Kidney capillary endothelial cell (primary cell): ENCODE data around the gene FLT3.

Experiments
- DNase-seq: peaks from one replicate; pipeline ENCODE4 v3.0.0-alpha.2; 2018; ENCODE audit warnings: low spot score

Gene FLT3

DNA sequence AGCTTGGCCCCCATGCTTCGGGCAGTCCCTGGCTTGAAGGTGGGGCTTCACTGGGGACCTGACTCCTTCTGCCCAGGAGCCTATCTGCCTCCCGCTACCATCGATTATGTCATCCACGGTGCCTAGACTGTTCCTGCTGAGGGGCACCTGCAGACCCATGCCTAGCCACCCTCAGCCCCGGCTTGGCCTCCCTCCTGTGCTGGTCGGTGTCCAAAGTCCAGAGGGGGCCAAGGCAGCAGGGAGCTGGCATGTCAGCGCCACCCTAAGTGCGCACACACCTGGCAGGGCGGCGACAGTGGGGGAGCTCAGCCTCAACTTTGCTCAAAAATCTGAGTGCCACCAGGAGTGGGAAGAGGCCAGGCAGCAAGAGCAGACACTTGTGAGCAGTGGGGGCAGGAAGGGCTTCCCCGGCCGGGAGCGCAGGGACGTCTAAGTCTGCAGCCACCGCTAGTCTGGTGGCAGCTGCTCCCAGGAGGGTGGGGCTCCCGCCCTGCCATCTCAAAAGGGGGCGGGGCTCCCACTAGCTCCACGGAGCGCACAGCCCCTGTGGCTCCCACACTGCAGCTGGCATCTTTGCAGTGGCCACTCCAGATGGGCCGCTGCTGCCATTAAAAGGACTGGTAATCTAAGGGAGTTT is 98.4 kb downstream of the FLT3 start:
- DNase-seq: no peak

DNA sequence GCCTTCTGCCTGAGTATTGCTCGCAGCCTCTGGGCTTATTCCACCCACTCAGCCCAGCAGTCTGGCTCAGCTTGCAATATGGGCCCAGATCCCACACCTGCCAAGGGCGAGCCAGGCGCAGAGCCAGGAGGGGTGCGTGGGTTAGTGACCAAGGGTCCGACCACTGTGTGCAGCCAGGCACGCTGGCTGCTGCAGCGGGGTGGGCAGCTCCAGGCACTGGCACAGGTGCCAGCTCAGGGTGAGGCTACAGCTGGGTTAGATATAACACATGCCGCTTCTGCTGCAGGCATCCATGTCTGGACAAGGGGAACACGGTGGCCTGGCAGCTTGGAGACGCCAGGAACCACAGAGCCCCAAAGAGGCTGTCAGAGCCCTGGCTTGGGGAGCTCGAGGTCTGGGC is 99.3 kb downstream of the FLT3 start:
- no peak for DNase-seq

- no peak for DNase-seq
Measured at GRCh38 chr13:28000567-28000966, 99.8 kb downstream of the FLT3 start.

- DNase-seq: no peak
Measured at GRCh38 chr13:27997904-27998522, 102.4 kb downstream of the FLT3 start.

DNA sequence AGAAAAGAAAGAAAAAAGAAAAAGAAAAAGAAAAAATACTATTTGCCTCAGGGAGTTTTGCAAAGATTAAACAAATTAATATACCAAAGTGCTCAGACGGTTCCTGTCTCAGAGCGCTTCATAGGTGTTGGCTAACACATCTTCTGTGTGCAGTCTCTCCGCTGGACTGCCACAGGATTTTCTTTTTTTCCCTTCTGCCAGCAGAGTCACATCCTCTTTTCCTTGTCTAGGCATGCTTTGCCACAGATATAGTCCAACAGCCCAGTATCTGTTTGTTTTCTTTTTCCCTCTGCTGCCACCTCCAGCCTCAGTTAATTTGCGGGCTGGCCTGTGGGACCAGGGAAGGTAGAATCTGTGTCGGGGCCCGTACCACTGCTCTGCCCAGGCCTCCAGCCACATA is 108.5 kb downstream of the FLT3 start:
- DNase-seq: no peak

GRCh38 chr13:27988520-27988919 is 111.9 kb downstream of the FLT3 start, which contains the start of gene URAD:
TSS of gene URAD (minus strand) at chr13:27988693. CDS start at chr13:27988637, 56 bp downstream.
- no peak for DNase-seq

- DNase-seq: no peak
Measured at GRCh38 chr13:27985600-27985999, 114.8 kb downstream of the FLT3 start.

DNA sequence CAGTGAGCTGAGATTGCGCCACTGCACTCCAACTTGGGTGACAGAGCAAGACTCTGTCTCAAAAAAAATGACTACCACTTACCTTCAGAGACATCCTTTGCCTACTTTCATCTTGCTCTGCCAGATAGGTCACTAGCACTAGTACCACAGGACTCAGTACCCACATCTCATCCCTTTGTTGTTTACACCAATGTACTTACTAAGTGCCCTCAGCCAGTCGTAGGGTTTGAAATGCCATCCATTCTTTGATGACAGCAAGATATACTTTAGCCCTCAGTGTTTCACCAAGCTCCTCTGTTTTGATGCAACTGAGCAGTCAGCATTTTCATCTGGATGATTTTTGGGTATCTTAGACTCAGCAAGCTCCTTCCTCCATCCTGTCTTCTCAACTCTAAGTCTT is 118.0 kb downstream of the FLT3 start:
- DNase-seq: no peak

DNA sequence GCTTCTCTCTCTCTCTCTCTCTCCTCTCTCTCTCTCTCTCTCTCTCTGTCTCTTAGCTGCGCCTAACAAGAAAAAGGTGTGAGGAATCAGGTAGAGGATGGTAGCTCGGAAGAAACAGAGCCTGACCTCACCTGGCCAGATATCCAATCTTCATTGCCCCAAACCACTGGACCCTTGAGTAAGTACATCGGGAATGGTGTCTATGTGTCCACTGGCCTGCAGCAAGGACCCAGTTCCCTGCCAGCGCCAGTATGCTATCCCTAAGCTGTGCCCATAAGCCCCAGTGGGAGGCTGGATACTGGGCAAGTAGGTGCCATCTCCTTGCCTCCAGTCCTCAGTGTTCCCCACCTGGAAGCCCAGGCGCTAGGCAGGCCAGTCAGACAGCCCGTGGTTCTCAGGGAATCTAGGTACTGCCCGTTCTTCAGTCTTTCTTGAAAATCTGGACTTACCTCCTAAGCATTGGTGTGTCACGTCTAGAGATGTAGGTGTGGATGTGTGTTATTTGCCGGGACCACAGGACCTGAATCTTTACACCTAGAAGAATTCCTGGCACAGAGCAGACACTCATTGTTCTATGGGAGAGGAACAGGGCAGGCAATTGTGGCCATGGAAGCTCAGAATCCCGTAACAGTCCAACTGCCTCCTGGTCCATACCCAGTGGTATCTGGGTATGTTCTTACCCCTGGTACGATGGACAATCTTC is 119.2 kb downstream of the FLT3 start:
- no peak for DNase-seq

DNA sequence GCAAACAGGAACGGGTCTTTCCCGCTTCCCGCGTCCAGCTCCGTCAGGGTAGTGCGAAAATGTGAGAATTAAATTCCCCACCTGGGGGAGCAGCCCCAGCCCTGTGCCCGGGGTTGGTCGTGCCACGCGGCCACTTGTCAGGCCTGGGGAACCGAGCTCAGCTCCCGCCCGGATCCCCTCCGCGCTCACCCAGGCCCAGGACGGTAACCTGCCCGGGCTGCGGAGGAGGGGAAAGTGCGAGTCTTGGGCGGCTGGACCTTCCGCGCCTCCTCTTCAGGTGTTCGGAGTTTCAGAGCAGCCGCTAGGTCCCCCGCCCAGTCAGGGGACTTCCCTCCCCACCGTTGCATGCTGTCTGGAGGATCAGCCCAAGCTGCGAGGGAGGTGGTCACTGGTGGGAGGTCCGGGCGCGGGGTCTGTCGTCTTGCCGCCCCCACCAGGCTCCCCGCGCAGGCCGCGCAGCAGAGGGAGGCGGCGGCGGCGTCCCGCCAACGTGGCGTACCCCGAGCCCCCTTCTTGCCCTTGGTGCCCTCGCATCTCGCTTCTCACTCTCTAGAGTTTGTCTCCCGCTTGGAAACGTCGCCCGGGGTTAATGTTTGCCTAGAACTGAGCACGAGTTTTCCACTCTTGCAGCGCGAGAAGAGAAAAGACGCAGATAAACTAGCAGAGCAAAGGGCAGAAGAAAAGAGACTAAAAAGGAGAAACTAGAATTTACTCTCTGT is 119.9 kb downstream of the FLT3 start:
- DNase-seq: no peak

DNA sequence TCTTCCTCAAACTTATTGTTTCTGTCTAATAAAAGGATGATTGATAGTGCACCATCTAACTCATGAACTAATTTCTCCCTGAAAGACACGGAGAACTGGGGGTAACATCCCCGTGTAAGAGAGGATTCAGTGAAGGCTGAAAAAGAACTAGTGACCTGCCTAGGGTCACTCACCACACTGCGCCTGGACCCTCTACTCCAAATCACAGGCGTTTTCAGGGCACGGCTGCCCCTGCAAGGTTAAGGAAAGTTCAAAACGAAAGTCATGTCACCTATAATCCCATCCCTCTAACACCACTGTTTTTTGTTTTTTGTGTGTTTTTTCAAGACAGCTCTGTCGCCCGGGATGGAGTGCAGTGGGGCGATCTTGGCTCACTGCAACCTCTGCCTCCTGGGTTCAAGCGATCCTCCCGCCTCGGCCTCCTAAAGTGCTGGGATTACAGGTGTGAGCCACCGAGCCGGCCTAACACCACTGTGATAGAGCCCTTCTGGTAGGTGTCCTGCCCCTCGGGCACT is 120.6 kb downstream of the FLT3 start:
- DNase-seq: no peak

GRCh38 chr13:27979001-27979643 is 121.3 kb downstream of the FLT3 start:
- DNase-seq: no peak

- no peak for DNase-seq
Measured at GRCh38 chr13:27978301-27978968, 121.9 kb downstream of the FLT3 start.

DNA sequence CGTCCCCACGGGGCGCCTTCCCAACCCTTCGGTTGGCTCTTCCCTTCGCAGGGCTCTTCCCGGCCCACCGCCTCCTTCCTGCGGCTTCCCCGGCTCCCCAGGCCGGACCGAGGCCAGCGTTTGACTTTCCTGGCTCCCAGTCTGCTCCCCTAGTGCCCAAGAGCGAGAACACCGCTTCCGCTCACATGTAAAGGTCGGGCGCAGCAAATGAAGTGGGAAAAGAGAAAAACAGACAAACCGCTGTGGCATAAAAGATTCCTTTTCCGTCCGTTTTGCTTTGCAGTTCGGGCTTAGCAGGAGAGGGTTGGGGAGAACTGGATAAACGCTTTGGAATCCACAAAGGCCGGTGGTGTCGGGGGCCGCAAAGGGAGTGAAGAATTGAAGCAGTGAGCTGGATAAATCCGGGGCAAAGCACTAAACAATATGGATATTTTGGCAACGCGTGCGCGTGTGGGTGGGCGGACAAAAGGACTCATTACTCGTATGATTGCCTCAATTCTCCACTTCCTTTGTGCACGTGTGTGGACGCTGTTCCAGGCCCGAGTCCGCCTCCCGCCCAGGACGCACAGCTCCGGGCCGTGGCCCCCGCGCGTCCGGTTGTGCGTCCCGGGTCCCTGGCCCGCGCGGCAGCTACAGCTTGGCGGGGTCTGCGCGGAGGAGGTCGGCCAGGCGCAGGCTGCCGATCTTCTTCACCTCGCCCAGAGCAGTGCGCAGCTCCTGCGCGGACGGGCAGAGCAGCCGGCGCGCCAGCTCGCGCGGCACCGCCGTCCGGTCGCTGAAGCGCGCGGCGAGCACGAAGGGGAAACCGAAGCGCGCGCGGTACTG is 122.7 kb downstream of the FLT3 start:
- no peak for DNase-seq

DNA sequence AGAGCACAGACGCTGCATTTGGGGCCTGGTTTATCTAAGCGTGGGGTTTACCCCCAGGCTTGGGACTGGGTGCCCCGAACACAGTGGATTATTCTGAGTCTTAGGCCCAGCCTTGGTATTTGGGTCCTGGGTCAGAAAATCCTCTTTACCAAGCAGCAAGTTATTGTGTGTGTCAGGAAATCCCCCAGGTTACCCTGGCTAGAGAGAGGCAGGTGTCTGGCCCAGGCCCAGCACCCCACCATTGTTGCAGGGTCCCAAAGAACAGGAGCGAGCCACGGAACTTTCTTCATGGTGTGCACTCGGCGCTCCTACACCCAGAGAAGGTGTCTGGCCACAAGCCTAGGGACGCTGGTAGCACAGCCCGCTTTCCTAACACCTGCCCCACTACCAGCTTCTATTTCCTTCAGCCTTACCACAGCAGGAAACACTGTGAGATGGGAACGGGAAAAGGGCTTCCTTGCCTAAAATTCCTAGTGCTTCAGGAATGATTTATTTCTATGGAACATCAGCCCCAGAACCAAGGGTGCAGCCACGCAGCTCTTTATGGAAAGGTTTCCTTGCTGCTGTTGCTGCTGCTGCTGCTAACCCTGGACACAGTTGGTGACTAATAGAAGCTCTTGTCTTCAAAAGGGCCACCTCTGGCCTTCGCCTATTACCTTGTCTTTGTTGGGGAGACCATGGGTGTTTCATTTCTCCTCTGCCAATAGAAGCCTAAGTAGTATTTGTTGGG is 123.8 kb downstream of the FLT3 start:
- no peak for DNase-seq

DNA sequence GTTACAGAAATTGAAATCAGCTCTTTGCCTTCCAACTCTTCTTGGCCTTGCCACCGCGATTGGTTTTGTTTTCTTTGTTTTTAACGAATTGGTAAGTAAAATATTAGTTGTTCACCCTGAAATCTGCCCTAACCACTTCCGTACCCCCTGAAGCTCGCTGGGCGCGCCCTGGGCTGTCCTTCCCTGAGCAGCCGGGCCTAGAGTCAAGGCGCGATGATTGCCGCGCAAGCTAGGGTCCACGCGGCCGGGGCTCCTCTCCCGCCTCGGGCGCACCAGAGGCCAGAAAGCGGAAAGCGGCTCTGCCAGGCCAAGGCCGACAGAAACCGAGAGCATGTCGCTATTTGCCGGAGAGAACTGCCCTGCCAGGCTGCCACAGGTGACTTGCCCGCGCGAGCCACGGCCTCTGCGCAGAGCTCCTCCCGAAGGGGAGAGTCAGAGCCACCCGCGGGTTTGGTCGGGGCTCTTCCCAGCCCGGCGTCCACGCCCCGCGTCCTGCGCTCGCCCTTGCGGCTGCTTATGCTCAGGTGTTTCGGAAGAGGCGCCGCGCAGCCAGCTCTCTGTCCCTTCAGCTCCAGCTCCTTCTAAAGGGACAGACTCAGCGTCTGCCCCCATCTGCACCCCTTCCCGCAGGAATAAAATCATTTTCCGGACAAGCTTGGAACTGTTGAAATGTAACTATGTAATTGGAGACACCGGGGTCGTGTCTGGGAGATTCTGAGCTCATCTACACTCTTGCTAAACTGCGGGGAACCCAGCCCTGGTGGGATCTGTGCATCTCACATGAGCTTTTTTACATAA is 124.6 kb downstream of the FLT3 start:
- DNase-seq: no peak

- no peak for DNase-seq
Measured at GRCh38 chr13:27973961-27974662, 126.3 kb downstream of the FLT3 start.

GRCh38 chr13:27973291-27973690 is 127.1 kb downstream of the FLT3 start:
- DNase-seq: no peak

- DNase-seq: no peak
Measured at GRCh38 chr13:27972478-27972820, 127.9 kb downstream of the FLT3 start.
